GM18526 (cell line): ENCODE measurements around the gene PPM1A.

ENCODE experiments used
- POLR2A ChIP-seq: IDR thresholded peaks from 3 replicates; pipeline ENCODE4 v1.6.1; 2011; ENCODE audit not compliant: insufficient read length; ENCODE audit errors: extremely low read depth

The PPM1A gene

DNA sequence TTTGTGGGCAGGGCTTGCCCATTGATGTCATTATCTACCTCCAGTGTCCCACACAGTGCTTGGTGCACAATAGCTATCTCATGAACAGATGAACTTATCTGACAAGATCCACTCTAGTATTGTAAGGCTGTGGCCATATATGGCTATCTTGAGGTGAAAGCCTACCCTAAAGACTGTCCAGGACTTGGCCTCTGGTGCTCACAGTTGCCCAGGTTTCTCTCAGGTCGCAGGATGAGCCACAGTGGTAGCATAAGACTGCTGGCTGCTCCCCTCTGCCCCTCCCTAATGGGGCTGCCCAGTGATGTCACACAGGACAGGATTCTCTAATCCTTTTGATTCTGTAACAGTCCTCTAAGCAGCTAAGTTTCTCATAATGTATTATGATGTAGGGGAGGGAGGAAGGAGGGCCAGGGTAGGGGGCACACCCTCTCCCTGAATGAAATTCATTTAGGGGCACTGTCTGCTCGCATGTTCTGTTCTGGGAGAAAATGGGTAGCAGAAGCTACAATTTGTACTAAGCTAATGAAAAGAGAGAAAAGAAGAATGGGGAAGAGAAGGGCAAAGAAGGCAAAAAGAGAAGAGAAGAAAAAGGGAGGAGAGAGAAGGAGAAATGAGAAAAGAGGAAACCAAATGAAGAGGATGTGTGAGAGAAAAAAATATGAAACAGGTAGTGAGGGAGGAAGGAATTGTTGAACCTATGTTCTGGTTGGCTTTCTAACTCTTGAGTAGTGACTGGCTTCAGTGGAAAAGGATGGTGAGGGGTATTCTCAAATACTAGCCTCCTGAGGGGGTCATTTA lies 3.4 kb upstream of the PPM1A start:
- TF ChIP-seq POLR2A = no peak

DNA sequence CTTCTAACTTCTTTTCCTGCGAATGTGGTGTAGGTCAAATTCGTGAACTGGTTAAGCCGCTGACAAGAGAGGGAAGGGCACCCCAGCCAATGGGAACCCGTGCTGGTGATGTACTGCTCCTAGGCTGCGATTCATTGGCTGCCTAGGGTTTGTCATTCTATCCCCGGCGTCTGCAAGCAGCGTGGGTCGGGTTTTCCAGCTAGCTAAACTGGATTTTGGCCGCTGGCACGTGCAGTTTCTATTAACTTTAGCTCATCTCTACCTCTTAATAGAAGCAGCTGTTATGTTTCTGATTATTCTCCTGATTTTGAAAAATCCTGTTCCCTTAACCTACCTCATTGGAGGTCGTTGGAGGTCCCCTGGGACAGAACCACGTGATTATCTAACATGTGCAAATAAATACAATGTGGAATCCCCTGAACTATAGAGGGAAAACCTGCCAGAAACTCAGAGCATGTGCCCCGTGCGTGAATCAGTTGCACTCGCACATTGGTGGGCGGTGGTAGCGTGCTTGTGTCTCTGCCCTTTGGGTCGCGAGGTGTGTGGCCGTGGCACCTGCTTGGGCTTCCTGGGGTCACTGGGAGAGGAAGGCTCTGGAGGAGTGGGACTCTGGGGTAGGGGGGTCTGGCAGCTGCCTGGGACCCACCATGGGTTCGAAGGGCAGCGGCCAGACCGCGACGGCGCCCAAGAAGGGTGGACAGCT lies 876 bp upstream of the PPM1A start:
- no peak for TF ChIP-seq POLR2A

DNA sequence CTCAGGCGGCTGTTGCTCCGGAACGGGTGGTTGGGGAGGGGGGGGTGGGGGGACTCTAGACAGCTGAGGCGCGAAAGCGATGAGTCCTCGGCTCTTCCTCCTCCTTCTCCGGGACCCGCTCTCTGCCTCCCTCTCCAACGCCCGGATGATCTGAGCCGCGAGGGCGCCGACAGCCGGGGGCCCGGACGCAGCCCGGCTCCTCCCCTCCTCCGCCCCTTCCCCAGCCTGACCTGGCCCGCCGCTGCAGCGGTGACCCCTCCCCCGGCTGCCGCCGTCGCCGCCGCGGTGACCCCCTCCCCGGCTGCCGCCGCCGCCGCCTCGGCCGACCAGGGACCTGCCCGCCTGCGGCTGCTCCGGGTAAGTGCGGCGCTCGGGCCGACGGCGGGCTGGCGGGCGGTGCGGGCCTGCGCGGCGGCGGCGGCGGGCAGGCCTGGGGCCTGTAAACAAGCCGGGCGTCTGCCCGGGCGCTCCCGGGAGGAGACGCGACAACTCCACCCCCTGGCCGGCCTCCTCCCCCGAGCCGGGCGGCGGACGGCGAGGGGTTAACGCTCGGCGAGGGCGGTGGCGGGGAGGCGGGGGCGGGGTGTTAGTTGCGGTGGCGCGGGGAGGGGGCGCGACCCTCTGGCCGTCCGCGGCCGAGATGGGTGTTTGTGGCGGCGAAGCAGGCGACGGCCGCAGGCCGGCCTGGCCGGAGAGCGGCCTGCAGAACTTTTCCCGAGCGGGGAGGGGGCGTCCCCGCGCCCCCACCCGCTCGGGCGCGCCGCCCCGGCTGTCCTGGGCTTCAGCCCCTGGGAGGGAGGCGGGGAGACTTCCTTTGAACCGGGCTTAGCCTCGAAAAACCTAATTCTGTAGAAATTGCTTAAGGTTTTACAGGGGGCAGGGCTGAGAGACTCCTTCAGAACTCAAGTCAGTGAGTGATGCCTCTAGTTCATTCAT lies 568 bp downstream of the PPM1A start:
- TF ChIP-seq POLR2A = no peak

DNA sequence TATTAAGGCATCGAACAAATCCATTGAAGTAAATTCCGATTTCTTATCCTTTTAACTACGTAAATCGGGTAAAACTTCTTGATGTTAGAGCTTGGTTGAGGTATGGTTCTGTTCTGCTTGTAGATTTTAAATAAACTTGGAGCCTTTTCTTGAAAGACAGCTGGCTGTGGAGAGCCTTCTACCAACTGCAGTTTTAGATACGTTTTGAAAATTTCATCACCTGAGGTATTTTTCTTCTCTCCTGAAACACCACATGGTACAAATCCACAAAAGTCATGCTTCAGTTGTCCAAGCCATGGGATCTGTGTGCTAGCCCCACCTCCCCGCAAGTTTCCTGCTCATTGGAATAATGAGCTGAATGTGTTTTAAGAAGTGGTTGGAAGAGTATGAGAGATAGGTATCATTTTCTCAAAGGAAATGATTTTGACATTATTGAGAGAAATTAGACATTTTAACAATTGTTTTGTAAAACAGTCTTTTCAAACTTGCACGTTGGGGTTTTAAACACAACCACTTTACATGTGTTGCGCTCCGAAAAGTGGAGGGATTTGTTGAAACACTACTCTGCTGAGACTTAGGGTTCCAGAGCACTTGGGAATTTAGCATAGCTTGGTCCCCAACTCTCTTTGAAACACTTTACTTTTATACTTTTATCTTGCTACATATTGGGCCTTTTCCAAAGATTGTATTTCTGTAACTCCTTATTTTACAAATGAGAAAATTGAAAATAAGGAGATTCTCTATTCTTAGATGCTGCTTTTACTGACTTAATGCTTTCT lies 1.4 kb downstream of the PPM1A start:
- no peak for TF ChIP-seq POLR2A

DNA sequence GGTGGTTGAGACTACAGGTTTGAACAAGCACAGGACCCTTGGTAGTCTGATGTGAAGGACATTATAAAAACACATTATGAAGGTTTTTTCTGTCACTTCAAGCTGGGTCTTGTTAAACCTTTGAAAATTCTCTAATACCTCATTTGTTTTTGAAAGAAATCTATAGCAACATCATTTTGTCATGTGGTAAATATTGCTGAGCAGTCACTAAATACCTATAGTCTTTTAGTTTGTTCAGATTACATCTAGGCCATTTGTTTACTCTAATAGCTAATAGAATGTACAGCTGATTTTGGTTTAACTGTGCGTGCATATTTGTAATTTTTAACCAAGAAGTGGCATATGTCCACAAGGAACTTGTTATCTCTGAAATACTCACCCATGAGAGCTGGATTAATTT lies 2.9 kb downstream of the PPM1A start:
- no peak for TF ChIP-seq POLR2A

DNA sequence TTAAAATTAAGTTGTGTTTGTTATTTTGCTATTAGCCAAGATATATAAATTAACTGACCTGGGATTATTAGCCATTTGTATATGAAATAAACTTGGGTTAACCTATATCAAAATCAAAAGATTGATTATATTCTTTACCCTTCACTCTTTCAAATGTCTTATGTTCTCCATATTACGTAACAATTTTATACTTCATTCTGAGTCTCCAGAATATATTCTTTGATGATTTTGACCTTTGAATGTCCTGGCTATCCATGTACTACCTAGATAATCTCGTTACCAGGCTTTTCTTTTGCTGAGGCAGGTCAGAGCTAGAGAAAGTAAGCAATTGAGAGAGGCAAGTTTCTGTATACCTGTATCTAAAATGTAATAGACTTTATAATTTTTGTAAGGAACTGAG lies 3.6 kb downstream of the PPM1A start:
- no peak for TF ChIP-seq POLR2A

DNA sequence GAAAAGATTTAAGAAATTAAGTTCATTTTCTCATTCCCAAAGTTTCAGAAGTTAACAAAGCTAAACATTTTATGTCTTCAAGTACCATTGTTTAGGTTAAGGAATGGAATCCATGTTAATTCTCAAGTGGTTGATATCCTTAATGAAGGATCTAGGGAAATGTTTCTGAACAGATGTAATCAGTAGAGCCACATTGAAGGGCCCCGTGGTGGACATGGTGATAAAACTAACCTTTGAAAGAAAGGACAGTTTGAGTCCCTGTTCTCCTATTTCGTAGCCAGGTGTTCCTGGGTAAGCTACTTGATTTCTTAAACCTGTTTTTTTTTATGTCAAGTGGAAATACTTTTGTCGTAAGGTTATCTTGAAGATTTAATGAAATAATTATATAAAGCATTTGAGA lies 4.6 kb downstream of the PPM1A start:
- no peak for TF ChIP-seq POLR2A

DNA sequence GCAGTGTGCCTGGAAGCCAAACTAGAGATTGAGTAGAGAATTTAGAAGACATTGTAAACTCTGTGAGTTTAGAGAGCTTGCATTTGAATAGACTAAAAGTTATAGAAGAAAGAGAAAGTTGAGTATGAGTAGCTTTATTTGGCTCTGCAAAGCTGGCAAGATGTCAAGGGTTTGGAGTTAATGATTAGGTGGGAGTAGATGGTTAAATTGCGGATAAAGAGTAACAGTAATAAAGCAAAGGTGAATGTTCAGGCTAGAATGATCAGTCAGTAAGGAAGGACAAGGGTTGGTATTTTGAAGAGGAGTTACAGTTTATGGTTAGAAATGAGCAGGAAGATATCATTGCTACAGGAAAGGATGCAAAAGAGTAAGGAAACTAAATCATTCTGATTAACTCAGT lies 5.2 kb downstream of the PPM1A start:
- TF ChIP-seq POLR2A = no peak

DNA sequence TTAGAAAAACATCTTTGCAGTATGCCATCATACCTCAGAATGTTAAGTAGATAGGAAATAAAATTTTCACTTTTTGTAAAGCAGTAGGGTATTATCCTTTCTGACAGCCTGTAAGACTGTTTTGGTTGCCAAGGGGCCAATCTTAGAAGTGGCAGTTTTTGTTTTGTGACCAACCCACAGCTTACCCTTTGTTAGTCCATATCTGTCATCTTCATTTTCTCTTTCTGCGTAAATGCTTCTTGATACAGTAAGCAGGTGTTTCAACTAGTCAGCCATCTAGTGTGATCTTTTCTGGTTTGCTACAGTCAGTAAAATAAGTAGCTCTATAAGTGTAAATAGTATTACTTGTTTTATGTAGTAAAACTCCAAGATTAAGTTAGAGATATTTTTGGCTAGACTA lies 8.8 kb downstream of the PPM1A start:
- no peak for TF ChIP-seq POLR2A

DNA sequence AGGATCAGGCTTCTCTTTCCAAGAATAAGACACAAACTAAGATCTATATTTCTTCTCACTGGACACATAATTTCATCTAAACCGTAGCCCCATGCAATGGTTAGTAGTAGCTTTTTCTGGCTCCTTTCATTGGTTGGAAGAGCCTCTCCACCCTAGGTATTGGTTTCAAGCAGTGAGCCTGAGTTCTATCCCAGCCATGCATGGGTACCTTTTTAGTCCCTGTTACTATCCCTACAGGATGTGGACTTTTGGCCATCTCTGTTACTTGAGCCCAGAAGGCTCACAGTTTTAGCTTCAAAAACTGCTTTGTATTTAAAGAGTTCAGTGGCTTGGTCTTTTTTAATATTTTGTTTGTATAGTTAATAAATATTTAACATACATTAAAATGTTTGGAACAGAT lies 16.1 kb downstream of the PPM1A start:
- no peak for TF ChIP-seq POLR2A

DNA sequence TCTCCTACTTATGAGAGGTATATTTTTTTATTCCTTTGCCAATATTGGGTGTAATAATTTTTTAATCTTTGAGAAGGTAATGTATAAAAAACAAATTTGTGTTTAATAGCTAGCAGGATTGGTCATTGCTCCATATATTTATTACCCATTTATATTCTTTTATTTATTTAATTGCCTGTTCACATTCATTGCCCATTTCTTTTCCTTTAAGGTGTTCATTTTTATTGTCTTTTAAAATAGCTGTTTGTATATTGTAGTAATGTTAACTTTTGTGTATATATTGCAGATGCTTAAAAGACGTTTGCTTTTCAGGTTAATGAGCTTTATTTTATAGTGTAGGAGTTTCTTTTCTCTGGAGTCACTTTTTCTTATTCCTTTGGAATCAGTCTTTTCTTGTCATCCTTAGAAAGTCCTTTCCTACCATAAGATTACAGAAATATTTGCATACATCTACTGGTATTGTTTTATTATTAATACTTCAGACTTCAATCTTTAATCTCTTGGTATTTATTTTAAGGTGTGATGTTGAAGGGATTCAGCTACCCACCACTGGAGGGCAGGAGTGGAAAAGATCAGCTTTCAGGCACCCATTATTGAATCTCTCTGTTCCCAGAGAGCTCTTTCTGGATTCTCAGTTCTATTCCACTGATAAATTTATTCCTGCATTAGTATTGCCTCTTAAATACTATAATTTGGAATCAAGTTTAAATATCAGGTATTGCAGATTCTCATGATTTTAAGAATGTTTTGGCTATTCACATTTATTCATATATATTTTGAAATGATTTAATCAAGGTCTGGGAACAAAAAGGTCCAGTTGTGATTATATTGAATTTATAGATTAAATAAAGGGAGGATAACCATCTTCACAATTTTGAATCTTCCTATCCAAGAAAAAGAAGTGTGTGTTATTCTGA lies 17.3 kb downstream of the PPM1A start:
- TF ChIP-seq POLR2A = no peak

DNA sequence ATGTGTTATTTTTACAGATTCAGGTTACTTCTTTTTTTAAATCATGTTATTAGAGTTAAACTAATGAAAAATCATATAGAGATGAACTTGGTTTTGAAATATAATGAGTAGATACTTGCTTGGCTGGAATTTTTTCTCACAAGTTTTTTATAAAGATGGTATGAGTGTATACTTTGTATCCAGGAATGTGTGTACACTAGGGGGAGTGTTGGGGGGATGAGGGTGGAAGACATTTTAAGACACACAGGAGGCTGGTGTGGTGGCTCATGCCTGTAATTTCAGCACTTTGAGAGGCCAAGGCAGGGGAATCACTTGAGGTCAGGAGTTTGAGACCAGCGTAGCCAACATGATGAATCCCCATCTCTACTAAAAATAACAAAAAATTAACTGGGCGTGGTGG lies 23.2 kb downstream of the PPM1A start:
- no peak for TF ChIP-seq POLR2A

DNA sequence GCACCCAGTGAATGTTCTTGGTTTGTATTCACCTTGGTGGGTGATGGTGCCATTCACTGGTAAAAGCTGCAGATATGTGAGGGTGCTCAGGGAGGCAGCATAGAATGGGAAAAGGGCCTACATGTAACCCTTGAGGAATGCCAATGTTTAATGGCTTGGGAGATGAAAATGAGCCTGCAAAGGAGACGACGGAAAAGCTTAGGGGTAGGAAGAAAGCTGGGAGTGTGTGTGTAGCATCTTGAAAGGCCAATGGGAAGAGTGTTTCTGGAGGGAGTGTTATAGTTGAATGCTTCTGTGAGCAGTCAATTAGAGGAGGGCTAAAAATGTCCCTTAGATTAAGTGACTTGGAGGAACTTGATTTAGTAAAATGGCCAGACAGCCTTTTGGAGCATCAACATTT lies 24.9 kb downstream of the PPM1A start:
- no peak for TF ChIP-seq POLR2A

DNA sequence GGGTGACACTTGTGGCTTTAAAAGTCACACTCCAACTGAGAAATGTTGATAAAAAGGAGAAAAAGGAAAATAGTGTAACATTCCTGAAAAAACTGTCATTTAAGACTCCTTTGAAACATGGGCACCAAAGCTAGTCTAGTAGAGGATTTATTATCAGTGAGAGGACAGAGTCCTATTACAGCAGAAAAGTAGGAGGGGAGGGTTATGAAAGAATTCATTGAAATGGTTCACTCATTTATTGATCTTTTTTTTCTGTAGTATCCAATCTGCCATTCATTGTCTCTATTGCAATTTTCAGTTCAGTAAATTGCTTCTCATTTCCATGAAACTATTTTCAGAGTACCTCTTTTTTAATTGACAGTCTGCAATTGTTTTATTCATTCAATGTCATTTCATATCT lies 25.4 kb downstream of the PPM1A start:
- no peak for TF ChIP-seq POLR2A
